H1 (cell line): ENCODE results near the gene TMC6. TPM values are rescaled to one million over a fixed set of nuclear protein-coding genes. Genes with fewer than 3 reads are reported as not detected.

ENCODE experiments used
- CTCF ChIA-PET: fragments of 300-600 bp; sonication (Branson Sonifier 250); formaldehyde crosslinking; loops from one replicate; lab custom pipeline; 2021; ENCODE audit not compliant: partially characterized antibody; lab: Charles Lee
- POLR2A ChIA-PET: fragments of 300-600 bp; sonication (Branson Sonifier 250); formaldehyde crosslinking; loops from one replicate; lab custom pipeline; 2021; ENCODE audit warnings: inconsistent platforms; ENCODE audit not compliant: partially characterized antibody; lab: Charles Lee
- DNase-seq, 2 experiments: peaks; one replicate each; pipeline versions ENCODE4 v3.0.0 to v3.0.0-alpha.2; 2010 to 2022; ENCODE audit warnings: low spot score in 2 of 2, low read depth in 1 of 2, mixed read lengths in 1 of 2
- FAIRE-seq: peaks from 2 replicates; lab custom pipeline; 2011; peaks lifted over from hg19 to GRCh38; lab: Jason Lieb, UNC
- H2AFZ ChIP-seq: 2 replicates; pipeline ENCODE4 v1.8.1; 2012; ENCODE audit warnings: low read length, inconsistent platforms
- H2AK5ac ChIP-seq: 2 replicates; pipeline ENCODE4 v1.6.1; 2013; ENCODE audit warnings: low read depth, low read length
- H2BK120ac ChIP-seq: replicated peaks from 2 replicates; pipeline ENCODE3; 2013; ENCODE audit warnings: low read depth, low read length, inconsistent platforms
- H2BK12ac ChIP-seq: 2 replicates; pipeline ENCODE4 v1.6.1; 2013; ENCODE audit warnings: low read depth, low read length
- H2BK15ac ChIP-seq: 2 replicates; pipeline ENCODE4 v1.6.1; 2013; ENCODE audit warnings: low read length
- H2BK20ac ChIP-seq: 2 replicates; pipeline ENCODE4 v1.6.1; 2013; ENCODE audit warnings: low read length
- H2BK5ac ChIP-seq: 2 replicates; pipeline ENCODE4 v1.6.1; 2013; ENCODE audit warnings: low read depth, low read length
- H3K14ac ChIP-seq: 2 replicates; pipeline ENCODE4 v1.6.1; 2013; ENCODE audit warnings: inconsistent platforms; ENCODE audit not compliant: insufficient read length
- H3K18ac ChIP-seq: 2 replicates; pipeline ENCODE4 v1.6.1; 2013; ENCODE audit warnings: low read length; ENCODE audit errors: extremely low read depth
- H3K23ac ChIP-seq: 2 replicates; pipeline ENCODE4 v1.6.1; 2013; ENCODE audit warnings: inconsistent platforms; ENCODE audit not compliant: insufficient read length
- H3K23me2 ChIP-seq: 2 replicates; pipeline ENCODE4 v1.6.1; 2013; ENCODE audit warnings: low read depth, low read length
- H3K27ac ChIP-seq: 2 replicates; pipeline ENCODE4 v1.6.1; 2011; ENCODE audit warnings: low read depth, low read length, inconsistent platforms
- H3K27me3 ChIP-seq, 4 experiments: replicated peaks in 1 of 4; 1 replicate in 1 of 4; 2 replicates in 3 of 4; pipeline versions ENCODE4 v1.6.1 to v1.8.1; 2011 to 2013; ENCODE audit warnings: low read length in 3 of 4, mild to moderate bottlenecking in 3 of 4, inconsistent platforms in 2 of 4, mixed read lengths in 2 of 4, moderate library complexity in 1 of 4; ENCODE audit not compliant: control insufficient read depth in 3 of 4, insufficient read depth in 3 of 4; ENCODE audit errors: extremely low read depth in 1 of 4
- H3K36me3 ChIP-seq, 4 experiments: 2 replicates each; pipeline versions ENCODE4 v1.6.1 to v1.8.1; 2011 to 2013; ENCODE audit warnings: mild to moderate bottlenecking in 4 of 4, low read length in 3 of 4, moderate library complexity in 2 of 4, control low read depth in 1 of 4, inconsistent platforms in 1 of 4; ENCODE audit not compliant: insufficient read depth in 4 of 4, control insufficient read depth in 2 of 4
- H3K4ac ChIP-seq: replicated peaks from 2 replicates; pipeline ENCODE3; 2013; ENCODE audit warnings: low read length, low read depth, mixed read lengths, inconsistent platforms; ENCODE audit not compliant: insufficient read length
- H3K4me1 ChIP-seq, 4 experiments: replicated peaks in 1 of 4; 1 replicate in 1 of 4; 2 replicates in 3 of 4; pipeline versions ENCODE4 v1.6.1 to v1.8.1; 2011 to 2013; ENCODE audit warnings: low read length in 3 of 4, inconsistent platforms in 2 of 4, mixed read lengths in 1 of 4; ENCODE audit not compliant: insufficient read depth in 4 of 4, control insufficient read depth in 3 of 4
- H3K4me2 ChIP-seq, 2 experiments: 2 replicates each; pipeline versions ENCODE4 v1.6.1 to v1.8.1; 2011 to 2013; ENCODE audit warnings: low read depth in 2 of 2, low read length in 2 of 2, control low read depth in 1 of 2, inconsistent platforms in 1 of 2, mild to moderate bottlenecking in 1 of 2; ENCODE audit not compliant: insufficient read depth in 1 of 2
- H3K4me3 ChIP-seq, 4 experiments: fragments of 200-600, 300-600 bp in 1 of 4; sonication (generic), shearing (Covaris generic), sonication (Bioruptor Twin) in 1 of 4; 2 replicates each; pipeline versions ENCODE4 v1.5.1 to v1.8.1; 2011 to 2016; ENCODE audit warnings: low read length in 4 of 4, low read depth in 3 of 4, control low read depth in 2 of 4, inconsistent platforms in 2 of 4, mild to moderate bottlenecking in 2 of 4, mixed read lengths in 1 of 4, moderate library complexity in 1 of 4; ENCODE audit not compliant: insufficient read depth in 2 of 4; ENCODE audit errors: extremely low read depth in 1 of 4
- H3K56ac ChIP-seq: replicated peaks from 2 replicates; pipeline ENCODE3; 2013; ENCODE audit warnings: low read depth, mild to moderate bottlenecking, mixed read lengths, low read length, inconsistent platforms; ENCODE audit not compliant: insufficient read length
- H3K79me1 ChIP-seq: 2 replicates; pipeline ENCODE4 v1.6.1; 2013; ENCODE audit warnings: low read depth, low read length, control low read depth
- H3K79me2 ChIP-seq, 2 experiments: 2 replicates each; pipeline versions ENCODE4 v1.6.1 to v1.8.1; 2012 to 2013; ENCODE audit warnings: low read length in 2 of 2, mild to moderate bottlenecking in 2 of 2, inconsistent platforms in 1 of 2; ENCODE audit not compliant: insufficient read depth in 2 of 2, control insufficient read depth in 1 of 2
- H3K9ac ChIP-seq, 4 experiments: replicated peaks in 1 of 4; 1 replicate in 1 of 4; 2 replicates in 3 of 4; pipeline versions ENCODE4 v1.6.1 to v1.8.1; 2011 to 2013; ENCODE audit warnings: low read depth in 3 of 4, low read length in 3 of 4, control low read depth in 2 of 4, mild to moderate bottlenecking in 2 of 4, moderate library complexity in 2 of 4, inconsistent platforms in 1 of 4; ENCODE audit errors: extremely low read depth in 1 of 4
- H3K9me3 ChIP-seq, 2 experiments: 2 replicates each; pipeline versions ENCODE4 v1.6.1 to v1.8.1; 2012 to 2013; ENCODE audit warnings: mild to moderate bottlenecking in 2 of 2, moderate library complexity in 2 of 2, control low read depth in 1 of 2, inconsistent platforms in 1 of 2, low read depth in 1 of 2, low read length in 1 of 2, mixed read lengths in 1 of 2; ENCODE audit not compliant: insufficient read depth in 2 of 2
- H4K20me1 ChIP-seq, 2 experiments: replicated peaks in 1 of 2; 2 replicates each; pipeline versions ENCODE3 to v1.8.1; 2011 to 2013; ENCODE audit warnings: inconsistent platforms in 2 of 2, low read length in 2 of 2, mild to moderate bottlenecking in 1 of 2; ENCODE audit not compliant: insufficient read depth in 2 of 2, control insufficient read depth in 1 of 2
- H4K5ac ChIP-seq: 2 replicates; pipeline ENCODE4 v1.6.1; 2013; ENCODE audit warnings: low read length, low read depth, mixed read lengths, inconsistent platforms; ENCODE audit not compliant: insufficient read length
- H4K8ac ChIP-seq: 2 replicates; pipeline ENCODE4 v1.8.0; 2013; ENCODE audit warnings: mild to moderate bottlenecking, moderate library complexity, low read length, inconsistent platforms; ENCODE audit not compliant: insufficient read depth; ENCODE audit errors: extremely low read depth
- H4K91ac ChIP-seq: replicated peaks from 2 replicates; pipeline ENCODE3; 2013; ENCODE audit warnings: low read length, mixed read lengths, inconsistent platforms; ENCODE audit not compliant: insufficient read length
- KDM4A ChIP-seq: IDR thresholded peaks from one replicate; pipeline ENCODE4 v1.7.1; 2012; ENCODE audit warnings: low read depth, mild to moderate bottlenecking, moderate library complexity, low read length, inconsistent platforms; ENCODE audit not compliant: severe bottlenecking
- SIN3A ChIP-seq, 2 experiments: IDR thresholded peaks in 1 of 2; conservative IDR thresholded peaks in 1 of 2; 2 replicates each; pipeline ENCODE4 v1.6.1; 2011 to 2012; ENCODE audit warnings: low read length in 2 of 2, improper control_type of control experiment in 1 of 2, low read depth in 1 of 2, mild to moderate bottlenecking in 1 of 2
- SP4 ChIP-seq: IDR thresholded peaks from 2 replicates; pipeline ENCODE4 v1.6.1; 2012; ENCODE audit warnings: low read length, inconsistent platforms
- USF2 ChIP-seq: IDR thresholded peaks from 2 replicates; pipeline ENCODE4 v1.6.1; 2011; ENCODE audit warnings: low read length, improper control_type of control experiment
- WGBS, 2 experiments: shearing (Covaris generic) in 1 of 2; methylation state at CpG; one replicate each; pipeline versions ENCODE4 v1.1.6 to v1.1.7; 2013 to 2015; ENCODE audit warnings: low lambda C conversion rate in 2 of 2, mixed read lengths in 2 of 2, inconsistent platforms in 1 of 2, low coverage in 1 of 2, missing lambda C conversion rate in 1 of 2; ENCODE audit not compliant: insufficient replicate concordance in 2 of 2, insufficient coverage in 1 of 2, insufficient read length in 1 of 2; ENCODE audit errors: extremely low coverage in 1 of 2, missing lambda C conversion rate in 1 of 2; 5-methylcytosine and 5-hydroxymethylcytosine counted together
- polyA plus RNA-seq, 7 experiments: library from polyadenylated mRNA; depleted of rRNA in 3 of 7; stranded (reverse) in 5 of 7; unstranded in 2 of 7; fragments of >200 nt in 5 of 7; fragments of 200-250 nt in 2 of 7; gene quantifications; 1 replicate in 5 of 7; 2 replicates in 1 of 7; 4 replicates in 1 of 7; pipeline versions ENCODE4 v1.2.1 to v1.2.3, GENCODE V29; 2011 to 2013; ENCODE audit warnings: missing spikeins in 2 of 7, mixed read lengths in 2 of 7
- total RNA-seq: library from RNA; stranded (reverse); fragmentation: NEBNext Ultra II Directional; extraction: Animal tissue kit (Norgen Biotek cat#: 25700); gene quantifications from 2 replicates; pipeline ENCODE4 v1.2.1, GENCODE V29; 2021
- TF ChIP-seq, protein P1 (sequence below): IDR thresholded peaks from 2 replicates; pipeline ENCODE4 v1.6.1; 2012; ENCODE audit warnings: low read length, inconsistent platforms
- TF ChIP-seq, protein P2 (sequence below), 3 experiments: IDR thresholded peaks; 1 replicate in 2 of 3; 2 replicates in 1 of 3; pipeline versions ENCODE4 v1.5.1 to v1.6.1; 2011; ENCODE audit warnings: low read length in 3 of 3, mild to moderate bottlenecking in 3 of 3, inconsistent platforms in 2 of 3, low read depth in 1 of 3, moderate library complexity in 1 of 3; ENCODE audit not compliant: insufficient read depth in 1 of 3; ENCODE audit errors: control extremely low read depth in 1 of 3

TMC6 gene
- total and polyA plus RNA-seq, 2 of the 8 experiments (the other 6 are each of a cell fraction or from before 2014, with no cell fraction given): 39.4 to 77.6 TPM

- Histone ChIP-seq H3K9me3 (no peaks in the 10 kb centered on the region), H3K18ac (no peak overlapping the region), H3K9ac (no peak overlapping the region), H3K79me1 (no peaks in the 10 kb centered on the region), H3K14ac (no peak overlapping the region), H4K20me1 (no peaks in the 10 kb centered on the region), H2BK20ac (no peak overlapping the region), H3K4me1 (no peaks in the 10 kb centered on the region; a peak in 2 of 7 replicates), H2BK5ac (no peak overlapping the region), H3K36me3 (no peaks in the 10 kb centered on the region), H3K4ac (peak overlapping the region; percentile 5), H3K79me2 (no peaks in the 10 kb centered on the region), H4K91ac (no peak overlapping the region), H2BK15ac (no peak overlapping the region), H3K23ac (no peak overlapping the region), H4K5ac (no peak overlapping the region), H3K56ac (no peak overlapping the region), H3K27me3 (no peaks in the 10 kb centered on the region), H2AK5ac (no peak overlapping the region), H4K8ac (no peak overlapping the region), H3K27ac (no peak overlapping the region), H3K23me2 (no peaks in the 10 kb centered on the region), H2AFZ (no peak overlapping the region; the same call in 1 of the 2 replicates), H2BK120ac (no peak overlapping the region), H3K4me2 (no peak overlapping the region), H2BK12ac (no peak overlapping the region), H3K4me3 (no peak overlapping the region)
- DNase-seq (no peak), FAIRE-seq (no peak)
- ChIA-PET CTCF (interaction anchor here (1.3 to 1.8 kb wide), 2 partner anchors 11 to 26 kb away, joined by 6 to 8 read pairs; no protein-coding TSS in a partner anchor), POLR2A (interaction anchor here (0.6 to 2.2 kb wide), 3 partner anchors 21 to 122 kb away, joined by 3 to 8 read pairs (median 5); no protein-coding TSS in a partner anchor)
- 92% methylated on average over 14 of the region's 14 CpGs; no CpG with 5 or more reads in 1 of the 2 experiments for whole genome bisulfite sequencing, 2 experiments
- no peak for TF ChIP-seq SP4
- no peak for TF ChIP-seq USF2
- TF ChIP-seq, protein P1, sequence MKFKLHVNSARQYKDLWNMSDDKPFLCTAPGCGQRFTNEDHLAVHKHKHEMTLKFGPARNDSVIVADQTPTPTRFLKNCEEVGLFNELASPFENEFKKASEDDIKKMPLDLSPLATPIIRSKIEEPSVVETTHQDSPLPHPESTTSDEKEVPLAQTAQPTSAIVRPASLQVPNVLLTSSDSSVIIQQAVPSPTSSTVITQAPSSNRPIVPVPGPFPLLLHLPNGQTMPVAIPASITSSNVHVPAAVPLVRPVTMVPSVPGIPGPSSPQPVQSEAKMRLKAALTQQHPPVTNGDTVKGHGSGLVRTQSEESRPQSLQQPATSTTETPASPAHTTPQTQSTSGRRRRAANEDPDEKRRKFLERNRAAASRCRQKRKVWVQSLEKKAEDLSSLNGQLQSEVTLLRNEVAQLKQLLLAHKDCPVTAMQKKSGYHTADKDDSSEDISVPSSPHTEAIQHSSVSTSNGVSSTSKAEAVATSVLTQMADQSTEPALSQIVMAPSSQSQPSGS: no peak
- TF ChIP-seq, protein P2, sequence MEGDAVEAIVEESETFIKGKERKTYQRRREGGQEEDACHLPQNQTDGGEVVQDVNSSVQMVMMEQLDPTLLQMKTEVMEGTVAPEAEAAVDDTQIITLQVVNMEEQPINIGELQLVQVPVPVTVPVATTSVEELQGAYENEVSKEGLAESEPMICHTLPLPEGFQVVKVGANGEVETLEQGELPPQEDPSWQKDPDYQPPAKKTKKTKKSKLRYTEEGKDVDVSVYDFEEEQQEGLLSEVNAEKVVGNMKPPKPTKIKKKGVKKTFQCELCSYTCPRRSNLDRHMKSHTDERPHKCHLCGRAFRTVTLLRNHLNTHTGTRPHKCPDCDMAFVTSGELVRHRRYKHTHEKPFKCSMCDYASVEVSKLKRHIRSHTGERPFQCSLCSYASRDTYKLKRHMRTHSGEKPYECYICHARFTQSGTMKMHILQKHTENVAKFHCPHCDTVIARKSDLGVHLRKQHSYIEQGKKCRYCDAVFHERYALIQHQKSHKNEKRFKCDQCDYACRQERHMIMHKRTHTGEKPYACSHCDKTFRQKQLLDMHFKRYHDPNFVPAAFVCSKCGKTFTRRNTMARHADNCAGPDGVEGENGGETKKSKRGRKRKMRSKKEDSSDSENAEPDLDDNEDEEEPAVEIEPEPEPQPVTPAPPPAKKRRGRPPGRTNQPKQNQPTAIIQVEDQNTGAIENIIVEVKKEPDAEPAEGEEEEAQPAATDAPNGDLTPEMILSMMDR (IDR thresholded peaks at IDR 0.05; ENCODE audit: control extremely low read depth in 1 of 3, insufficient read depth in 1 of 3, low read depth in 1 of 3, low read length in 3 of 3): no peak
- TF ChIP-seq SIN3A (conservative IDR thresholded peaks at IDR 0.05 in 1 of 2, IDR thresholded peaks at IDR 0.05 in 1 of 2; ENCODE audit: low read depth in 1 of 2, low read length in 2 of 2): no peak
- TF ChIP-seq KDM4A: no peak
These were observed 19.9 kb upstream of the TMC6 start for GRCh38 chr17:78148286-78149016.
